SK-N-SH treated with all-trans-retinoic acid at 6 μM for 48 hours (cell line): ENCODE data around the gene PAK6.

Source experiments
- ATAC-seq: fragments of 200-7000 bp; cut with Tn5 transposase; 3 replicates; pipeline ENCODE4 v1.9.1; 2020; ENCODE audit warnings: mild to moderate bottlenecking, moderate library complexity
- ARNTL ChIP-seq: fragments of 450-650 bp; formaldehyde crosslinking; IDR thresholded peaks from 2 replicates; pipeline ENCODE4 v1.5.0; 2020; ENCODE audit warnings: low read depth, mild to moderate bottlenecking, moderate library complexity, borderline replicate concordance
- BACH2 ChIP-seq: fragments of 250-450 bp; sonication (Bioruptor Pico); IDR thresholded peaks from 2 replicates; pipeline ENCODE4 v1.9.0; 2021; ENCODE audit warnings: mild to moderate bottlenecking, borderline replicate concordance
- CREB5 ChIP-seq: fragments of 250-450 bp; sonication (Bioruptor Pico); IDR thresholded peaks from 2 replicates; pipeline ENCODE4 v1.5.1; 2020; ENCODE audit warnings: low read depth, mild to moderate bottlenecking, moderate library complexity
- CSDC2 ChIP-seq: fragments of 250-450 bp; sonication (Bioruptor Pico); IDR thresholded peaks from 2 replicates; pipeline ENCODE4 v1.5.0; 2020; ENCODE audit warnings: mild to moderate bottlenecking, moderate library complexity
- ESRRG ChIP-seq: fragments of 250-450 bp; sonication (Bioruptor Pico); IDR thresholded peaks from 2 replicates; pipeline ENCODE4 v1.6.1; 2021; ENCODE audit warnings: mild to moderate bottlenecking
- GLIS3 ChIP-seq: fragments of 250-450 bp; sonication (Bioruptor Pico); IDR thresholded peaks from 2 replicates; pipeline ENCODE4 v1.5.0; 2020; ENCODE audit warnings: mild to moderate bottlenecking, moderate library complexity
- ISL1 ChIP-seq: fragments of 250-450 bp; sonication (Bioruptor Pico); IDR thresholded peaks from 2 replicates; pipeline ENCODE4 v2.1.2; 2022; ENCODE audit warnings: mild to moderate bottlenecking, moderate library complexity
- OSR1 ChIP-seq: fragments of 250-450 bp; sonication (Bioruptor Pico); IDR thresholded peaks from 2 replicates; pipeline ENCODE4 v1.8.0; 2022; ENCODE audit warnings: moderate library complexity, mild to moderate bottlenecking, inconsistent platforms
- PATZ1 ChIP-seq: fragments of 250-450 bp; sonication (Bioruptor Pico); IDR thresholded peaks from 2 replicates; pipeline ENCODE4 v1.8.0; 2020; ENCODE audit warnings: mild to moderate bottlenecking, moderate library complexity, borderline replicate concordance
- PPARA ChIP-seq: fragments of 250-450 bp; sonication (Bioruptor Pico); IDR thresholded peaks from 2 replicates; pipeline ENCODE4 v1.5.0; 2020; ENCODE audit warnings: mild to moderate bottlenecking, borderline replicate concordance
- RARB ChIP-seq: fragments of 250-450 bp; sonication (Bioruptor Pico); IDR thresholded peaks from 2 replicates; pipeline ENCODE4 v1.8.0; 2021; ENCODE audit warnings: mild to moderate bottlenecking, moderate library complexity
- SNAI2 ChIP-seq: fragments of 250-450 bp; sonication (Bioruptor Pico); IDR thresholded peaks from 2 replicates; pipeline ENCODE4 v1.5.0; 2020; ENCODE audit warnings: mild to moderate bottlenecking, moderate library complexity
- TCF4 ChIP-seq: fragments of 250-450 bp; sonication (Bioruptor Pico); IDR thresholded peaks from 2 replicates; pipeline ENCODE4 v1.8.0; 2021; ENCODE audit warnings: mild to moderate bottlenecking, moderate library complexity, borderline replicate concordance
- TOX ChIP-seq: fragments of 250-450 bp; sonication (Bioruptor Pico); IDR thresholded peaks from 2 replicates; pipeline ENCODE4 v1.8.0; 2021; ENCODE audit warnings: mild to moderate bottlenecking, moderate library complexity, borderline replicate concordance
- TSHZ2 ChIP-seq: fragments of 250-450 bp; sonication (Bioruptor Pico); IDR thresholded peaks from 2 replicates; pipeline ENCODE4 v1.5.0; 2020; ENCODE audit warnings: mild to moderate bottlenecking, moderate library complexity
- ZC3H10 ChIP-seq: fragments of 250-450 bp; sonication (Bioruptor Pico); IDR thresholded peaks from 2 replicates; pipeline ENCODE4 v1.5.1; 2021; ENCODE audit warnings: mild to moderate bottlenecking, moderate library complexity
- ZFP3 ChIP-seq: fragments of 250-450 bp; sonication (Bioruptor Pico); IDR thresholded peaks from 2 replicates; pipeline ENCODE4 v1.5.0; 2020; ENCODE audit warnings: mild to moderate bottlenecking, moderate library complexity
- ZFP30 ChIP-seq: fragments of 450-650 bp; formaldehyde crosslinking; IDR thresholded peaks from 2 replicates; pipeline ENCODE4 v1.5.0; 2022; ENCODE audit warnings: mild to moderate bottlenecking, moderate library complexity
- ZNF565 ChIP-seq: fragments of 450-650 bp; formaldehyde crosslinking; conservative IDR thresholded peaks from 2 replicates; pipeline ENCODE4 v1.5.0; 2020; ENCODE audit warnings: low read depth, mild to moderate bottlenecking, moderate library complexity
- ZNF70 ChIP-seq: fragments of 450-650 bp; formaldehyde crosslinking; IDR thresholded peaks from 2 replicates; pipeline ENCODE4 v1.5.0; 2020; ENCODE audit warnings: mild to moderate bottlenecking, moderate library complexity
- ZNF8 ChIP-seq: fragments of 450-650 bp; formaldehyde crosslinking; IDR thresholded peaks from 2 replicates; pipeline ENCODE4 v1.5.0; 2020; ENCODE audit warnings: mild to moderate bottlenecking, moderate library complexity
- TF ChIP-seq, protein P1 (sequence below): fragments of 250-450 bp; sonication (Bioruptor Pico); IDR thresholded peaks from 2 replicates; pipeline ENCODE4 v1.5.1; 2021; ENCODE audit warnings: mild to moderate bottlenecking, moderate library complexity

Gene PAK6

DNA sequence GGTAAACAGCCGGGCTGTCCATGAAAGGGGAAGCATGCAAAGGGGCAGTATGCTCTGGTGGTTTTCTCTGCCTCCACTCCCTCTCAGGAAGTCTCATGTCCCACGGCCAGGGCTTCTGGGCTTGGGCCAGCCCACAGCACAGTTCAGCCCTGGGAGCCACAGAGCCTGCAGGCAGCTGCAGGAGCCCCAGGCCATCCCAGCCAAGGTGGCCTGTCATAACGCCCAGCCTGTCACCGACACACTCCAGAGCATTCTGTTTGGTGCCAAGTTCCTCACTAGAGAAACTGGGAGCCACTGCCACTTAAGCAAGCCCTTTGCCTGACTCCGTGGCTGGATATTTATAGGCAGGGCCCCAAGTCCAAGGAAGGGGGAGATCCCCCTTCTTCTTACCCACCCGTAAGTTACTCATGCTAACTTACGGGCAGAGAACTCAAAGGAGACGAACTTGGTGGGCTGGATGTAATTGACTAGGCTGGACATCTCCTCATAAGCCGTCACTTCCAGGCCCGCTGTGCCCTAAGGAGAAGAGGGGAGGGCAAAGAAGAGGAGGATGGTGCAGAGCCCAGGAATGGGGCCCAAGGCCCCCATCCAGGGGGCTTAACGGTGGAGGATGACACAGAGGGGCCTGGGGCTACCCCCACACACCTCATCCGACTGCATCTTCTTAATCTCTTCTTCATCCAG is 57.2 kb downstream of the PAK6 start:
- no peak for ATAC-seq

GRCh38 chr15:40296561-40297230 is 57.8 kb downstream of the PAK6 start:
- no peak for ATAC-seq
- TF ChIP-seq ZNF565 (CRISPR knock-in tag), result no peak

More for the DNA sequence above, 57.2 kb downstream of the PAK6 start:
- TF ChIP-seq ZNF70 (CRISPR knock-in tag), result no peak
- no peak for TF ChIP-seq PATZ1
- TF ChIP-seq ZNF8 (CRISPR knock-in tag), result no peak
- TF ChIP-seq ISL1 (CRISPR knock-in tag), result no peak
- no peak for TF ChIP-seq CREB5 (CRISPR knock-in tag)
- no peak for TF ChIP-seq ZC3H10 (CRISPR knock-in tag)
- no peak for TF ChIP-seq OSR1 (CRISPR knock-in tag)
- no peak for TF ChIP-seq ARNTL
- TF ChIP-seq RARB, result no peak
- no peak for TF ChIP-seq TOX (CRISPR knock-in tag)
- no peak for TF ChIP-seq SNAI2 (CRISPR knock-in tag)
- TF ChIP-seq ESRRG (CRISPR knock-in tag), result no peak
- TF ChIP-seq TSHZ2 (CRISPR knock-in tag), result no peak
- no peak for TF ChIP-seq ZFP30 (CRISPR knock-in tag)
- TF ChIP-seq, protein P1, sequence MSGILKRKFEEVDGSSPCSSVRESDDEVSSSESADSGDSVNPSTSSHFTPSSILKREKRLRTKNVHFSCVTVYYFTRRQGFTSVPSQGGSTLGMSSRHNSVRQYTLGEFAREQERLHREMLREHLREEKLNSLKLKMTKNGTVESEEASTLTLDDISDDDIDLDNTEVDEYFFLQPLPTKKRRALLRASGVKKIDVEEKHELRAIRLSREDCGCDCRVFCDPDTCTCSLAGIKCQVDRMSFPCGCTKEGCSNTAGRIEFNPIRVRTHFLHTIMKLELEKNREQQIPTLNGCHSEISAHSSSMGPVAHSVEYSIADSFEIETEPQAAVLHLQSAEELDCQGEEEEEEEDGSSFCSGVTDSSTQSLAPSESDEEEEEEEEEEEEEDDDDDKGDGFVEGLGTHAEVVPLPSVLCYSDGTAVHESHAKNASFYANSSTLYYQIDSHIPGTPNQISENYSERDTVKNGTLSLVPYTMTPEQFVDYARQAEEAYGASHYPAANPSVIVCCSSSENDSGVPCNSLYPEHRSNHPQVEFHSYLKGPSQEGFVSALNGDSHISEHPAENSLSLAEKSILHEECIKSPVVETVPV (CRISPR knock-in tag), result no peak
- TF ChIP-seq PPARA (CRISPR knock-in tag), result no peak
- TF ChIP-seq TCF4 (CRISPR knock-in tag), result no peak
- TF ChIP-seq GLIS3 (CRISPR knock-in tag), result no peak
- TF ChIP-seq CSDC2 (CRISPR knock-in tag), result no peak

DNA sequence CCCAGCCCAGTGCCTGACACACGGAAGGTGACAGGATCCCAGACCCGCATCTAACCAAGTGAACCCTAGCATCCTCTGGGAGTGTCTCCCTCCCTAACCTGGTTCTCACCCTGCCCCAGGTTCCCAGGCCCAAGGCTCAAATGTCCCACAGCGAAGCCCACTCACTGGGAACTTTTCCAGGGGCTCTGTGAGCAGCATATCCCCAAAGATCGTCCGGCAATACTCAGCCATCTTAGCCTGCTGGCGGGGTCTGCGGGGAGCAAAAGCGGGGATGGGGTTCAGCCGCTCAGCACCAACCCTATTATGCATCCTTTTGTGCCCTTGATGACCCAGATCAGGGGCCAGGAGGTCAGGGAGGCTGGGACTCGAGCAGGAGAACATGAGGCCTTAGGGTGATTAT is 58.5 kb downstream of the PAK6 start:
- ATAC-seq, result no peak
- TF ChIP-seq SNAI2 (CRISPR knock-in tag) (no peak), ARNTL (no peak), ESRRG (CRISPR knock-in tag) (no peak), BACH2 (CRISPR knock-in tag) (no peak), ZNF70 (CRISPR knock-in tag) (no peak), CREB5 (CRISPR knock-in tag) (no peak), PATZ1 (no peak), PPARA (CRISPR knock-in tag) (no peak), CSDC2 (CRISPR knock-in tag) (no peak), ZFP3 (CRISPR knock-in tag) (no peak)
- TF ChIP-seq, protein P1 (CRISPR knock-in tag), result no peak
